Fibroblast of lung (primary cell): ENCODE data around the gene C9orf85.

Experiments
- EZH2 ChIP-seq: IDR thresholded peaks from 2 replicates; pipeline ENCODE4 v1.5.1; 2012; ENCODE audit warnings: low read length, control low read depth, mild to moderate bottlenecking; ENCODE audit errors: missing control alignments
- TF ChIP-seq, protein P1 (sequence below), 2 donors: IDR thresholded peaks in 1 of 2; conservative IDR thresholded peaks in 1 of 2; 1 replicate in 1 of 2; 2 replicates in 1 of 2; pipeline ENCODE4 v1.5.1; 2011 to 2012; ENCODE audit warnings: low read length in 2 of 2, control low read depth in 1 of 2, inconsistent platforms in 1 of 2, low read depth in 1 of 2, mild to moderate bottlenecking in 1 of 2

GRCh38 chr9:71896761-71897160 lies 14.7 kb upstream of the C9orf85 start:
- TF ChIP-seq, protein P1, sequence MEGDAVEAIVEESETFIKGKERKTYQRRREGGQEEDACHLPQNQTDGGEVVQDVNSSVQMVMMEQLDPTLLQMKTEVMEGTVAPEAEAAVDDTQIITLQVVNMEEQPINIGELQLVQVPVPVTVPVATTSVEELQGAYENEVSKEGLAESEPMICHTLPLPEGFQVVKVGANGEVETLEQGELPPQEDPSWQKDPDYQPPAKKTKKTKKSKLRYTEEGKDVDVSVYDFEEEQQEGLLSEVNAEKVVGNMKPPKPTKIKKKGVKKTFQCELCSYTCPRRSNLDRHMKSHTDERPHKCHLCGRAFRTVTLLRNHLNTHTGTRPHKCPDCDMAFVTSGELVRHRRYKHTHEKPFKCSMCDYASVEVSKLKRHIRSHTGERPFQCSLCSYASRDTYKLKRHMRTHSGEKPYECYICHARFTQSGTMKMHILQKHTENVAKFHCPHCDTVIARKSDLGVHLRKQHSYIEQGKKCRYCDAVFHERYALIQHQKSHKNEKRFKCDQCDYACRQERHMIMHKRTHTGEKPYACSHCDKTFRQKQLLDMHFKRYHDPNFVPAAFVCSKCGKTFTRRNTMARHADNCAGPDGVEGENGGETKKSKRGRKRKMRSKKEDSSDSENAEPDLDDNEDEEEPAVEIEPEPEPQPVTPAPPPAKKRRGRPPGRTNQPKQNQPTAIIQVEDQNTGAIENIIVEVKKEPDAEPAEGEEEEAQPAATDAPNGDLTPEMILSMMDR (conservative IDR thresholded peaks at IDR 0.05 in 1 of 2, IDR thresholded peaks at IDR 0.05 in 1 of 2; ENCODE audit: low read depth in 1 of 2, low read length in 2 of 2) = no peak
- no peak for TF ChIP-seq EZH2
